Peyer's patch (tissue), 4 donors: ENCODE measurements around the gene PTBP1.

ENCODE experiments used
- POLR2A ChIP-seq, 2 donors: fragments of 450-650 bp; IDR thresholded peaks; one replicate each; pipeline ENCODE4 v1.5.1; 2017; ENCODE audit warnings: antibody characterized with exemption in 2 of 2, mild to moderate bottlenecking in 2 of 2, moderate library complexity in 2 of 2
- TF ChIP-seq, protein P1 (sequence below), 6 experiments: fragments of 450-650 bp in 4 of 6; fragments of 200-600 bp in 2 of 6; sonication (generic) in 1 of 6; IDR thresholded peaks; one replicate each; pipeline ENCODE4 v1.5.1; 2017 to 2019; ENCODE audit warnings: antibody characterized with exemption in 6 of 6, mild to moderate bottlenecking in 3 of 6, moderate library complexity in 1 of 6

GRCh38 chr19:791007-791566 lies 6.2 kb upstream of the PTBP1 start:
- TF ChIP-seq, protein P1, sequence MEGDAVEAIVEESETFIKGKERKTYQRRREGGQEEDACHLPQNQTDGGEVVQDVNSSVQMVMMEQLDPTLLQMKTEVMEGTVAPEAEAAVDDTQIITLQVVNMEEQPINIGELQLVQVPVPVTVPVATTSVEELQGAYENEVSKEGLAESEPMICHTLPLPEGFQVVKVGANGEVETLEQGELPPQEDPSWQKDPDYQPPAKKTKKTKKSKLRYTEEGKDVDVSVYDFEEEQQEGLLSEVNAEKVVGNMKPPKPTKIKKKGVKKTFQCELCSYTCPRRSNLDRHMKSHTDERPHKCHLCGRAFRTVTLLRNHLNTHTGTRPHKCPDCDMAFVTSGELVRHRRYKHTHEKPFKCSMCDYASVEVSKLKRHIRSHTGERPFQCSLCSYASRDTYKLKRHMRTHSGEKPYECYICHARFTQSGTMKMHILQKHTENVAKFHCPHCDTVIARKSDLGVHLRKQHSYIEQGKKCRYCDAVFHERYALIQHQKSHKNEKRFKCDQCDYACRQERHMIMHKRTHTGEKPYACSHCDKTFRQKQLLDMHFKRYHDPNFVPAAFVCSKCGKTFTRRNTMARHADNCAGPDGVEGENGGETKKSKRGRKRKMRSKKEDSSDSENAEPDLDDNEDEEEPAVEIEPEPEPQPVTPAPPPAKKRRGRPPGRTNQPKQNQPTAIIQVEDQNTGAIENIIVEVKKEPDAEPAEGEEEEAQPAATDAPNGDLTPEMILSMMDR (IDR thresholded peaks at IDR 0.05) = no peak
- no peak for TF ChIP-seq POLR2A (IDR thresholded peaks at IDR 0.05)
